Neural progenitor cell (in vitro differentiated cells): ENCODE results near the gene BARD1. TPM values are rescaled to one million over a fixed set of nuclear protein-coding genes. Genes with fewer than 3 reads are reported as not detected.

Source experiments
- DNase-seq: peaks from one replicate; pipeline ENCODE4 v3.0.0-alpha.2; 2016; ENCODE audit warnings: low spot score
- H2AFZ ChIP-seq: fragments of 200-600 bp; sonication (generic); replicated peaks from 2 replicates; pipeline ENCODE4 v1.6.1; 2016; ENCODE audit warnings: antibody characterized with exemption
- H3F3A ChIP-seq: fragments of 200-600 bp; sonication (generic); 2 replicates; pipeline ENCODE4 v1.6.1; 2016; ENCODE audit warnings: antibody characterized with exemption, low read depth
- H3K27ac ChIP-seq: fragments of 200-600 bp; sonication (generic); 2 replicates; pipeline ENCODE4 v1.5.1; 2016; ENCODE audit warnings: mild to moderate bottlenecking
- H3K27me3 ChIP-seq: fragments of 200-600 bp; sonication (generic); 2 replicates; pipeline ENCODE4 v1.6.1; 2016; ENCODE audit warnings: mild to moderate bottlenecking, moderate library complexity
- H3K36me3 ChIP-seq: fragments of 200-600 bp; sonication (generic); 2 replicates; pipeline ENCODE4 v1.5.1; 2016
- H3K4me1 ChIP-seq: fragments of 200-600 bp; sonication (generic); 2 replicates; pipeline ENCODE4 v1.6.1; 2016; ENCODE audit warnings: mixed run types
- H3K4me2 ChIP-seq: fragments of 200-600 bp; sonication (generic); 2 replicates; pipeline ENCODE4 v1.6.1; 2016
- H3K4me3 ChIP-seq: fragments of 200-600 bp; sonication (generic); 2 replicates; pipeline ENCODE4 v1.5.1; 2016
- H3K79me2 ChIP-seq: fragments of 200-600 bp; sonication (generic); 2 replicates; pipeline ENCODE4 v1.6.1; 2016; ENCODE audit warnings: low read depth
- H3K9ac ChIP-seq: fragments of 200-600 bp; sonication (generic); 2 replicates; pipeline ENCODE4 v1.6.1; 2016
- H3K9me3 ChIP-seq: fragments of 200-600 bp; sonication (generic); 2 replicates; pipeline ENCODE4 v1.5.1; 2016; ENCODE audit warnings: low read depth
- H4K20me1 ChIP-seq: fragments of 200-600 bp; sonication (generic); 2 replicates; pipeline ENCODE4 v1.6.1; 2016; ENCODE audit warnings: low read depth
- H3K27ac Mint-ChIP-seq: 3 replicates; pipeline ENCODE4 v1.8.0; 2021; ENCODE audit warnings: mixed read lengths
- H3K27me3 Mint-ChIP-seq: 2 replicates; pipeline ENCODE4 v1.8.0; 2022; ENCODE audit warnings: low read depth, mild to moderate bottlenecking, inconsistent platforms, moderate library complexity, mixed read lengths; ENCODE audit not compliant: insufficient read depth
- H3K36me3 Mint-ChIP-seq: 3 replicates; pipeline ENCODE4 v1.8.0; 2021; ENCODE audit warnings: mixed read lengths
- H3K4me1 Mint-ChIP-seq: 3 replicates; pipeline ENCODE4 v1.8.0; 2021; ENCODE audit warnings: mixed read lengths
- H3K4me3 Mint-ChIP-seq: 3 replicates; pipeline ENCODE4 v1.8.0; 2021; ENCODE audit warnings: mild to moderate bottlenecking, moderate library complexity, mixed read lengths
- H3K9me3 Mint-ChIP-seq: 3 replicates; pipeline ENCODE4 v1.8.0; 2020; ENCODE audit warnings: mixed read lengths
- EZH2 ChIP-seq: fragments of 200-600 bp; sonication (generic); IDR thresholded peaks from 2 replicates; pipeline ENCODE4 v1.6.1; 2017; ENCODE audit warnings: antibody characterized with exemption, mild to moderate bottlenecking, moderate library complexity
- EZH2phosphoT487 ChIP-seq: fragments of 200-600 bp; sonication (generic); IDR thresholded peaks from 2 replicates; pipeline ENCODE4 v1.6.1; 2017; ENCODE audit warnings: antibody characterized with exemption
- total RNA-seq: library from RNA; depleted of rRNA; stranded (reverse); fragments of >200 nt; gene quantifications from 2 replicates; pipeline ENCODE4 v1.2.3, GENCODE V29; 2015; ENCODE audit warnings: low replicate concordance
- TF ChIP-seq, protein P1 (sequence below): fragments of 200-600 bp; sonication (generic); IDR thresholded peaks from 2 replicates; pipeline ENCODE4 v1.5.1; 2017; ENCODE audit warnings: antibody characterized with exemption, mild to moderate bottlenecking

BARD1 gene
- total RNA-seq, 1 donor from 2014 or later = 42.8 TPM

- H2AFZ ChIP-seq = no peak overlapping the region
- Mint-ChIP-seq H3K4me1 (no peaks in the 10 kb centered on the region), H3K36me3 (peaks cover 33% of the 10 kb centered on the region), H3K4me3 (no peak overlapping the region), H3K9me3 (no peaks in the 10 kb centered on the region), H3K27me3 (no peaks in the 10 kb centered on the region), H3K27ac (no peak overlapping the region)
- H3K79me2 ChIP-seq = no peaks in the 10 kb centered on the region
- DNase-seq = no peak
- no peak for TF ChIP-seq EZH2phosphoT487
- TF ChIP-seq, protein P1, sequence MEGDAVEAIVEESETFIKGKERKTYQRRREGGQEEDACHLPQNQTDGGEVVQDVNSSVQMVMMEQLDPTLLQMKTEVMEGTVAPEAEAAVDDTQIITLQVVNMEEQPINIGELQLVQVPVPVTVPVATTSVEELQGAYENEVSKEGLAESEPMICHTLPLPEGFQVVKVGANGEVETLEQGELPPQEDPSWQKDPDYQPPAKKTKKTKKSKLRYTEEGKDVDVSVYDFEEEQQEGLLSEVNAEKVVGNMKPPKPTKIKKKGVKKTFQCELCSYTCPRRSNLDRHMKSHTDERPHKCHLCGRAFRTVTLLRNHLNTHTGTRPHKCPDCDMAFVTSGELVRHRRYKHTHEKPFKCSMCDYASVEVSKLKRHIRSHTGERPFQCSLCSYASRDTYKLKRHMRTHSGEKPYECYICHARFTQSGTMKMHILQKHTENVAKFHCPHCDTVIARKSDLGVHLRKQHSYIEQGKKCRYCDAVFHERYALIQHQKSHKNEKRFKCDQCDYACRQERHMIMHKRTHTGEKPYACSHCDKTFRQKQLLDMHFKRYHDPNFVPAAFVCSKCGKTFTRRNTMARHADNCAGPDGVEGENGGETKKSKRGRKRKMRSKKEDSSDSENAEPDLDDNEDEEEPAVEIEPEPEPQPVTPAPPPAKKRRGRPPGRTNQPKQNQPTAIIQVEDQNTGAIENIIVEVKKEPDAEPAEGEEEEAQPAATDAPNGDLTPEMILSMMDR = no peak
- no peak for TF ChIP-seq EZH2
- H3K27me3 ChIP-seq = no peaks in the 10 kb centered on the region
- no peaks in the 10 kb centered on the region for H3K9me3 ChIP-seq
- no peaks in the 10 kb centered on the region for H3F3A ChIP-seq
- no peak overlapping the region for H3K9ac ChIP-seq
- H4K20me1 ChIP-seq = no peaks in the 10 kb centered on the region
- H3K27ac ChIP-seq = no peak overlapping the region
- no peak overlapping the region for H3K4me3 ChIP-seq
- peaks cover 4% of the 10 kb centered on the region for H3K36me3 ChIP-seq
- H3K4me2 ChIP-seq = no peak overlapping the region
- no peaks in the 10 kb centered on the region for H3K4me1 ChIP-seq
Observed at GRCh38 chr2:214740867-214741395, 68.6 kb downstream of the BARD1 start.

- no peaks in the 10 kb centered on the region for H3K4me1 Mint-ChIP-seq
- no peak overlapping the region for H3K27ac Mint-ChIP-seq
- Histone ChIP-seq H3K9me3 (no peaks in the 10 kb centered on the region), H3K27me3 (no peaks in the 10 kb centered on the region), H3K79me2 (no peaks in the 10 kb centered on the region), H3K4me3 (no peak overlapping the region), H3K9ac (no peak overlapping the region), H2AFZ (no peak overlapping the region), H3K27ac (no peak overlapping the region), H3K36me3 (peaks cover 4% of the 10 kb centered on the region), H3F3A (no peaks in the 10 kb centered on the region), H4K20me1 (no peaks in the 10 kb centered on the region), H3K4me2 (no peak overlapping the region), H3K4me1 (no peaks in the 10 kb centered on the region)
- no peaks in the 10 kb centered on the region for H3K27me3 Mint-ChIP-seq
- no peak for DNase-seq
- H3K36me3 Mint-ChIP-seq = peaks cover 21% of the 10 kb centered on the region
- no peaks in the 10 kb centered on the region for H3K9me3 Mint-ChIP-seq
- no peak for TF ChIP-seq EZH2
- TF ChIP-seq EZH2phosphoT487 = no peak
- TF ChIP-seq, protein P1 = no peak
- H3K4me3 Mint-ChIP-seq = no peak overlapping the region
Observed at GRCh38 chr2:214737188-214737587, 72.3 kb downstream of the BARD1 start.

DNA sequence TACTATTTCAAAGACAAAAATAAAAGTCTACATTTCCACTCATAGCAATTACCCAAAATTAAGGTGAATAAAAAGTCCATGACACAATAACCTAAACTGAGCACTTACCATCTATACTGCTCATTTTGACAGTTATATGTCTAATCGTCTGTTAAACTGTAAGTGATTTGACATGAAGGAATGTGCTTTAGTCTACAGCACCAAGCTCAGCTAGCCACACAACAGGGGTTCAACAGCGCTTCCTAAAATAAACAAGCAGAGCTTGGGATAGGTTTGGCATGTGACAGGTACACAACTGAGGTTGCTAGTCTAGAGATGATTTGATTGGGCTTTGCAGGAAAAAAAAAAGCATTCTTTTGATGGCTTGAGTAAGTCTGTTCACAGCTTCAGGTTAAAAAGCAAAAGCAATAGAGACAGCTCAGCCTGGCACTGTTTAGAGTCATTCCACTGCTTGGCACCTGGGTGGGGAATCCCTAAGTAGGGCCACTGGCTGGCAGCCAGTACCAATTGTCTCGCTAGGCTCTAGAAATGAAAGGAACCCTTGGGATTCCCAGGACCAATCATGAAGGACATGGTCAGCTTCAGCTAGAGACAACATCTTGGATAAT lies 78.6 kb downstream of the BARD1 start:
- H3K9me3 ChIP-seq = no peaks in the 10 kb centered on the region
- no peaks in the 10 kb centered on the region for H3K27me3 Mint-ChIP-seq
- no peak overlapping the region for H3K27ac Mint-ChIP-seq
- no peak overlapping the region for H3K4me2 ChIP-seq
- no peak overlapping the region for H3K27ac ChIP-seq
- no peaks in the 10 kb centered on the region for H3K79me2 ChIP-seq
- no peaks in the 10 kb centered on the region for H3K27me3 ChIP-seq
- H3F3A ChIP-seq = no peaks in the 10 kb centered on the region
- H3K4me1 Mint-ChIP-seq = no peaks in the 10 kb centered on the region
- no peaks in the 10 kb centered on the region for H3K9me3 Mint-ChIP-seq
- H3K36me3 ChIP-seq = peaks cover 8% of the 10 kb centered on the region
- H3K36me3 Mint-ChIP-seq = peaks cover 36% of the 10 kb centered on the region
- no peak for TF ChIP-seq EZH2phosphoT487
- no peak overlapping the region for H3K4me3 ChIP-seq
- H3K4me1 ChIP-seq = no peaks in the 10 kb centered on the region
- no peak overlapping the region for H3K4me3 Mint-ChIP-seq
- H2AFZ ChIP-seq = no peak overlapping the region
- H4K20me1 ChIP-seq = no peaks in the 10 kb centered on the region
- no peak for DNase-seq
- H3K9ac ChIP-seq = no peak overlapping the region

DNA sequence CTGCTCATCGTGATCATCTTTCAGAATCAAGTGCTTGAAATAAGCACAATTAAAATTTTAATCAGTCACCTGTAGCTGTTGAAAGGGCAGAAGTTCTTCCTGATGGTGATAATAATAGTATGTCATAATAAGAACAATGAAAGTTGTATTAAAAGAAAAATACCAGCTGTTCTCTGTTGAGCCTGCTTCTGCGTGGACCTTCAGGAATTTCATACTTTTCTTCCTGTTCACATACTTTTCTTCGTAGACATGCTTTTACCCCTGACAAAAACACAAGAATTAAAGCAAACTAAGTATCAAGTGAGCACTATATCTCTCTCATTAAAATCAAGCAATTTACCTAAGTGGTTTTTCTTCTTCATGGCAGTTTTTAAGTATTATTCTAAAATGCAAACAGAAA lies 79.2 kb downstream of the BARD1 start:
- H3K4me1 ChIP-seq = no peaks in the 10 kb centered on the region
- Mint-ChIP-seq H3K9me3 (no peaks in the 10 kb centered on the region), H3K27me3 (no peaks in the 10 kb centered on the region), H3K4me1 (peaks cover 2% of the 10 kb centered on the region), H3K27ac (no peak overlapping the region), H3K4me3 (no peak overlapping the region), H3K36me3 (peaks cover 39% of the 10 kb centered on the region)
- H3K9me3 ChIP-seq = no peaks in the 10 kb centered on the region
- no peak overlapping the region for H3K9ac ChIP-seq
- H3K4me3 ChIP-seq = no peak overlapping the region
- TF ChIP-seq EZH2phosphoT487 = no peak
- no peak for TF ChIP-seq EZH2
- H3K79me2 ChIP-seq = no peaks in the 10 kb centered on the region
- no peak overlapping the region for H3K27ac ChIP-seq
- H3K27me3 ChIP-seq = no peaks in the 10 kb centered on the region
- no peak for DNase-seq
- no peaks in the 10 kb centered on the region for H4K20me1 ChIP-seq
- no peak overlapping the region for H2AFZ ChIP-seq
- H3K4me2 ChIP-seq = no peak overlapping the region
- peaks cover 8% of the 10 kb centered on the region for H3K36me3 ChIP-seq
- H3F3A ChIP-seq = no peaks in the 10 kb centered on the region
